GM18519 (cell line): ENCODE results near the gene PCNX3.

Experiments used
- ATAC-seq: cut with Tn5 transposase; IDR thresholded peaks from one replicate; pipeline ENCODE4 v1.9.1; 2021; ENCODE audit warnings: mild to moderate bottlenecking, moderate library complexity; ENCODE audit not compliant: unreplicated experiment, low FRiP score

Gene PCNX3

GRCh38 chr11:65596520-65596919 lies 19.1 kb upstream of the PCNX3 start:
- no peak for ATAC-seq

DNA sequence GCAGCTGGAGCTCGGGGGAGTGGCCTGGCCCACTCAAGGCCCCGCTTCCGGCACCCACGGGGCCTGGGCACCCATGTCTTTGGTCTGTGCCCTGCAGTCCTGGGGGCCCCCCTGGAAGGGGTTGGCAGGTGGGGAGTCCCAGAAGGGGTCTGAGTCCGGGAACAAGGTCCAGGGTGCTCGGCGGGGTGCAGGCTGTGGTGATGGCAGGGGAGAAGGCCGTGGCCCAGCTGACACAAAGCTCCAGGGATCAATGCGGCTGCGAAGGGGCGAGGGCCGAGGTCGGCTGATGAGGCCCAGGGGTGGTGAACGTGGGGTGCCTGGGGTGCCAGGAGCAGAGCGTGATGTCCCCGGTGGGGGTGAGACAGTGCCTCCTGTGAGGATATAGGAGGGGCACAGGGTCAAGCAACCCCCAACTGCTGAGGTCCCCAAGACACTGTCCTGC lies 17.3 kb upstream of the PCNX3 start:
- no peak for ATAC-seq

- no peak for ATAC-seq
Observed at GRCh38 chr11:65599216-65599954, 16.2 kb upstream of the PCNX3 start.

DNA sequence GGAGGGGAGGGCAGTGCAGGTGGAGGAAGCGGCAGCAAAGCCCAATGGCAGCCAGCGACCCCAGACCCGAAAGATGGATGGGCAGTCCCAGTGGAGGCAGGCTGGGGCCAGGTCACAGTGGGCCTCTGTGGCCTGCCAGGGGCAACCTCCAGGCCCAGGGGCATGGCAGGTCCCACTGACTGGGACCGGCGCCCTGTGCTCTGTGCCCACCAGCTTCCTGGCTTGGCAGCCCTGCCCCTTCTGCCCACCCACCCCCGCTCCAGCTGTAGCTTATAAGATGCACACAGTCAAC lies 15.7 kb upstream of the PCNX3 start:
- no peak for ATAC-seq

GRCh38 chr11:65604258-65604657 lies 11.3 kb upstream of the PCNX3 start:
- no peak for ATAC-seq

GRCh38 chr11:65606876-65607613 lies 8.5 kb upstream of the PCNX3 start:
- ATAC-seq: no peak

DNA sequence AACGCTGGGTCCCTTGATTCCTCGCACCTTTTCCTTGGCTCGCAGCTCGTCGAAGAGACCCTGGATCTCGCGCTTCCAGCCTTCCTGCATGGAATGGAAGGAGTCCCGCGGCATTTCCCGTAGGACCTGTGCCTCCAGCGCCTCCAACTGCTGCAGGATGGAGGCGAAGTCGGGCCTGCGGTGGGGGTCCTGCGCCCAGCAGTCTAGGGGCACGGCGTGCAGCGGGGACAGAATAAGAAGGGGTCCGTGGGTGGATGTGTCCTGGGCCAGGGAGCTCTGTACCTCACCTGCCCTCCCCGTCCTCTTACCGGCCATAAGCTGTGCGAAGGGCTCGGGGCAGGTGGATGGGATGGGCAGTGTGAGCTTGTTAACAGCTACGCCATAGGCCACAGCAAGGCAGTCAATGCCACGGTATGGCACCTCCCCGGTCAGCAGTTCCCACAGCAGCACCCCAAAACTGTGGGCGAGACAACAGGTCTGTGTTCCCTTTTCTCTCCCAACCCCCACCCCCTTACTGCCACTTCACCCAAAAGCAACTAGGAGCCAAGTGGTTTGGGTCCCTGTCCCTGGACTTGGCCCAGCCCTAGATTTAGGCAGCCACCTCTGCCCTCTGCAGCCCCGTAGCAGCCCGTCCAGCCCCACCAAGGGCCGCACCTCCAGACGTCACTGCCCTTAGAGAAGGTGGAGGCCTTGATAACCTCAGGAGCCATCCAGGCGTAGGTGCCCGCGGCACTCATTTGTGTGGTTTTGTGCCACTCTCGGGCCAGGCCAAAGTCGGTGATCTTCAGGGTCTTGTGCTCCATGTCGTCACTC lies 7.8 kb upstream of the PCNX3 start:
- no peak for ATAC-seq

- no peak for ATAC-seq
Observed at GRCh38 chr11:65609229-65609628, 6.3 kb upstream of the PCNX3 start.

DNA sequence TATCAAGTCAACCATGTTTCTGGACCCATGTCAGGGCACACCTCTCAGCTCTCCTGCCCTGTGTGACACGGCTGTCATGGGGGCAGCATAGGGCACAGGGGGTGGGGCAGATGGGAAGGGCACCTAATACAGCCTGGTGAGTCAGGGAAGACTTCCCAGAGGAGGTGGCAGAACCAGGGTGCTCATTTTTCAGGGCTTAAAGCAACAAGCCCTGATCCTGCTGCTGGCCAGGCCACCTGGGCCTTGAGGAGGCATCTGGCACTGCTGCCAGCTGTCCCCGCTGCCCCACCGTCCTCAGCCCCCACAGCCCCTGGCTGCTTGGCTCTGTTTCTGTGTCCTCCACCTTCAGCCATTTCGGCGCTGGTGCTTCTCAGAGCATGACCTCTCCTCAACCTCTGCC lies 5.9 kb upstream of the PCNX3 start:
- ATAC-seq: no peak

DNA sequence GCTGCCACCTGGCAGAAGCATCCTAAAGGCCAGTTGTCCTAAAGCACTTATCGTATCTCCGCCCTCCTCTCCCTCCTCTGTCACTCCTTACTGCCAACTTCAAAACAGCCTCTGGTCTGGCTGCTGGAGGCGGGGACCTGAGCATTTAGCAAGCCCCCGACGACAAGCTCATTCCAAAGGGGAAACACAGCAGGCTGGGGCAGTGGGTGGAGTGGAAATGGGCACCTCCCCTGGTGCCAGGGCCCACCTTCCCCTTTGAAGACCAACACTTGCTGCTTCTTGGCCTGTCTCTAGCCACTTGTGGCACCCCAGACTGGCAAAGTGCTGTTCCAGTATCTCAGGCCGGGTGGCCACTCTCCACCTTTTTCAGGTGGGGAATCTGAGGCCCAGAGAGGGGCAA lies 5.2 kb upstream of the PCNX3 start:
- ATAC-seq: no peak

DNA sequence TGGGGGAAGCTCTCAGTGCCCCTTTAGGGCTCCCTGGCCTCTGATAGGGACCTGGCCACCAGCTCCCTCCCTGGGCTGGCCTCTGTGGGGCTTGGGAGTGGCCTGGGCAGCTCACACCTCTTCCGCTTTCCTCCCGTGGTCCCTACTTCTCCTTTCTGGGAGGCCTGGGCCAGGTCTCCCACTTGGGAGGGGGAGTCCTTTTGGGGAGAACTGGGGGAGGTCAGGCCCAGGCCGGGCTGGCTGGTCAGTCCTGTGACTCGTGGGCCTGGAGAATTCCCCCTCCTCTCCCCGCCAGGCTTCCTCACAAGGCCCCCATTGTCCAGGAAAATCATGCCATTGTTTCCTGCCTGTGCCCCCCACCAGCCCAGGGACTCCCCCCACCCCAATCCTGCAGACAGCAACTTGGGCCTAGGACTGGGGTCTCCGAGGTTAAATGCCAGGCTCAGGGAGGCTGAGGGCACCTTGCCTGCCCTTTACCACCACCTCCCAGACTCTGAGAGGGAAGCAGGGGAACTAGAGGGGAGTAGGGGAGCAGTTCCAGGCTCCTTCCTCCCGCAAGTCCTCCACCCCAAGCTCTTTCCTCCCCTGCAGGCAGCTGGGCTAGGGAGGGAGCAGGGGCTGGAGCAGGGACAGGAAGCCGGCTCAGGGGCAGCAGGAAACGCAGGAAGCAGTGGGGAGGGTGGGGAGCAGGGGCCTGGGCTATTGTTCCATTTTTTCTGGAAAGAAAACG lies 4.4 kb upstream of the PCNX3 start:
- ATAC-seq: no peak

DNA sequence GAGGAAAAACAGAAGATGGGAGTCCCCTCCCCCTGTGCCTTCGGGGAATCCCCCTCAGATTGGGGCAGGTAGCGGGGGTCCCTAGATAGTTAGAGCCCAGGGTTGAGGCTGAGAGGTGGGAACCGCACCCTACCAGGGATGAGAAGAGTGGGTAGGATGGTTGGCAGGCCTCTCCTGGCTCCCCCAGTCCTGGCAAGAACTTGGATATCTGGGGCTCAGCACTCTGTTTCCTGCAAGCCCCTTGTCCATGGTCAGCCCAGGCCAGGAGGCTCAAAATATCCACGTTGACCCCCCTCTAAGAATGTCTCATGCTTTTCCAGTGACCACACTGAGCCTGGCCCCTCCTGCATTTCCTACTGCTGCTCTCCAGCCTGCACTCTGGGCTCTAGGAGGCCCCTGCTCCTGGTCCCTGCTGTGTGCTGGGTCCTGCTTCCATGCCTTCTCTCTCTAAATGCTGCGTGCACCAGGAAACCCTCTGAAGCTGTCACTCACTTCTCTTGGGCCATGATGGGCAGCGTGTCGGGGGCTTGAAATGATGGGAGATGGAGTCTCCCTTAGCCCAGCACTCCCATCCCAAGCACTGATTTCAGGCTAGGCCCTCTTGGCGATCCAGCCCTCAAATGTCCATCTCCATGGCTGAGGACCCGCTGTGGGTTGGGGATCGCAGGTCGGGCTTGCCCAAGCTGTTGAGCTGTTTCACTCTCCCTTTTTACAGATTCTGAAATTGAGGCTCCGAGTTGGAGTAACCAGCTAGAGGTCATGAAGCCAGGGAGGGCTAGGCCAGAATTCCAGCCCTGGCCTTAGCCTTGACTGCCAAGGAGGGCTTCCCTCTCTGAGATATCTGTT lies 3.6 kb upstream of the PCNX3 start:
- ATAC-seq: no peak

- no peak for ATAC-seq
Observed at GRCh38 chr11:65612691-65613090, 2.9 kb upstream of the PCNX3 start.

DNA sequence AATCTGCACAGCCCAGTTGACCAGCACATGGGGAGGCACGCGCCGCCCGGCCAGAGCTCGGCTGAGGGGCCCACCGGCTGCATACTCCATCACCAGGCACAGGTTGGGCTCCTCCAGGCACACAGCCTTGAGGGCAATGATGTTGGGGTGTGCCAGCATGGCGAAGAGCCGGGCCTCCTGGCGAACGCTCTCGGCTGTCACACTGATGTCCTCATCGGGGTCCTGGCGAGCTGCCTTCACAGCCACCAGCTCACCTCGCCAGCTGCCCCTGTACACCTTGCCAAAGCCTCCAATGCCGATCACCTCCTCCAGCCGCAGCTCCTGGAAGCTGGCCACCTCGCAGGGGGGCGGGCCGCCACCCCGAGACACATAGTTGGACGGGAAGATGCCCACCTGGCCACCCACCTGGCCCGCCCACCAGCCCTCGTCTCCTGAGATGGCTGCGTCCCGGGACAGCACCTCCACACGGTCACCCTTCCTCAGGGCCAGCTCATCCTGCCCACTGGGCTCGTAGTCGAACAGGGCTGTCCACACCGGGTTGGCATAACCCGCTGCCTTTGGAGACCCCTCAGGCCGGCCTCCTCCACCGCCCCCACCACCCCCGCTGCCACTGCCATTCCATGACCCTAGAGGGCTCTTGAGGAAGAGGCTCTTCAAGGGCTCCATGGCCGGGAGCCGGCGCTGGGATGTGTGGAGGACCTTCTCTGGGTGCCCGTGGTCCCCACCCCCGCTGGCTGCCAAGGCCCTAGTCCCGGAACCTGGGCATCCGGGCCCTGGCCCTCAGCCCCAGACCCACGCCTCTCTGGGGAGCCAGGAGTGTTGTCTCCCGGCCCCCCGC lies 2.3 kb upstream of the PCNX3 start:
- no peak for ATAC-seq

- no peak for ATAC-seq
Observed at GRCh38 chr11:65615950-65616574, 486 bp downstream of the PCNX3 start.

DNA sequence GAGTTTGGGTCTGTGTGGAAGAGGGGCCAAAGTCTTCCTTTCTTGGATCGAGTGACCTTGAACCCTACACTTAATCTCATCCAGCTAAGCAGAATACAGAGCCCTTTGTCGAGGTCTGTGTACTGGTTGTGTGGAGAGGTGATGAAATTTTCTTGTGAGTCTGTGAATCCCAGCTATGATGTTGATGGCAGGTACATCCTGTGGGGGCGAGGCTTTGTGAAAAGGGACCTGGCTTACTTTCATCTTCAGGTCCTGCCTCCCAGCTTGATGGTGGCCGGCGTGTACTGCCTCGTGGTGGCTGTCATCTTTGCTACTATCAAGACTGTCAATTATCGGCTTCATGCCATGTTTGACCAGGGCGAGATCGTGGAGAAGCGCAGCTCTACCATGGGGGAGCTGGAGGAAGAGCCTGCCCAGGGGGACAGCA lies 1.0 kb downstream of the PCNX3 start:
- ATAC-seq: no peak

DNA sequence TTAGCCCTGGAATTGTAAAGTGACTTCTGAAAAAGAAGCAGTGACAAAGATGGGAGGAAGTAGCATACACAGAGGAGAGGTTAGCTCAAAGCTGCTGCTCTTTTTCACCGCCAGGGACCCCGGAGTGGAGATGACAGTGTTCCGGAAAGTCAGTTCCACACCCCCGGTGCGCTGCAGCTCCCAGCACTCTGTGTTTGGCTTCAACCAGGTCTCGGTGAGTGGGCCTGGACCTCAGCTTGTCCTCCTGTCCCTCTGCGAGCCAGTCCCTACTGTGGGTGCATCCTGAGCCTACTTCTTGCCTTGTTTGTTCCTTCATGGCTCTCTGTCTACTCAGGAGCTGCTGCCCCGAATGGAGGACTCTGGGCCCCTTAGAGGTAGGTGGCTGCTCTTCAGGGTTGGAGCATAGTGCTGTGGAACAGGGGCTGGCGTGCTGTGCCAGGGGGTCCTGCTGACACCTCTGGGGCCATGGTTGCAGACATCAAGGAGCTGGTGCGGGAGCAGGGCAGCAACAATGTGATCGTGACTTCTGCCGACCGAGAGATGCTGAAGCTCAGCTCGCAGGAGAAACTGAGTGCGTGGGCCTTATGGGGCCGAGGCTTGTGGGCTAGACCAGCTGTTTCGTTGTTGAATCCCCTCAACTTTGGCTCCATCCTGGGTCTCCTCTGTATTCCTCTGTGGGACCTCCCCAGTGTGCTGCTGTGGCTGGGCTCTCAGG lies 1.7 kb downstream of the PCNX3 start:
- ATAC-seq: no peak
